T1000 (cell line): ENCODE measurements around the gene HTR4.

ENCODE experiments used
- DNase-seq: peaks from one replicate; lab custom pipeline; 2025; ENCODE audit warnings: mixed read lengths; lab: John Stamatoyannopoulos, UW

HTR4 gene

DNA sequence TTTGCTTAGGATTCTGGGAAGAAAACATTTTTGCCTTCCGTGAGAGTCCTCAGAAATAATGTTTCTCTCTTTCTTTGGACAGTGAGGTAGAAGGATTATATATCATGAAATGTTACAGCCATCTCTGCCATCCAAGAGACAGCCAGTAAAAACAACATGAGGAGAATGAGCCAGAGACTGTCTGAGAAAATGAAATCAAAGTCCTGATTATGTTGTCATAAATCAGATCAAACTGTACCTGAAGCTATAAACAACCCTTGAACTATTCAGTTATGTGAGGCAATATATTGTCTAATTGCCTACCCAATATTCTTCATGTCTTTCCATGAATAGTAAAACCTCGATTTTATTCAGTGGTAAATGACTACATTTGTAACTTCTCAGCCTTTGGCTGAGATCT is 9.2 kb upstream of the HTR4 start:
- no peak for DNase-seq

GRCh38 chr5:148660346-148660660 is 6.0 kb upstream of the HTR4 start:
- no peak for DNase-seq

DNA sequence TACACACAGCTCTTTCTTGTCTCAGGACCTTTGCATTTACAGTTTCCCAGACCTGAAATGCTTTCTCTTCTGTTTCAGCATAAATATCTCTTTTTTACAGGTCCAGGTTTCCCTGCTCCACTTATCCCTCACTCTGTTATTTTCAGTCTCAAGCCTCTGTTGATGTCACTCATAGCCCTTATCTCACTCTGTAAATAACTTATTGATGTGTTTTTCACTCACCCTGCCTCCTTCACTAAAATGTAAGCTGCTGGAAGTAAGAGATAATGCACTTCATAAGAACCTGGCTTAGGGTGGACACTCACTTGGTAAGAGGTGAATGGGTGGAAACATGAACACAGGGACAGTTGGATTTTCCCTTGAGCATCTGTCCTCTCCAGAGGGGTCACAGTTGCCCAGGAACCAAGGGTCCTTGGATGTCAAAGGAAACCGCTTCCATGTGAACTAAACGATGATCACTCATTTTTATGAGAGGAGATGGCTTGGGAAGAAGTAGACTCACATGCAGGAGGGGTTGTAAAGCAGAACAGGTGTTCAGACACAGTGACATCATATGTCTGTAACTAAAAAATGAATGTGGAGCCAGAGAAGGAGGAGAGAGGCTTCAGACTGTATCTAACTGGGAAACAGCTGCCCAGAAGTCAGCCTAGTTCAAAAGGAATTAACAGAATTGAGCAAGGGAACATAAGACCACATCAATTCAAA is 5.5 kb upstream of the HTR4 start:
- DNase-seq: no peak

GRCh38 chr5:148653291-148653835 is 964 bp downstream of the HTR4 start:
- DNase-seq: no peak

GRCh38 chr5:148651528-148651927 is 2.8 kb downstream of the HTR4 start:
- DNase-seq: no peak

GRCh38 chr5:148645527-148645926 is 8.8 kb downstream of the HTR4 start:
- DNase-seq: no peak

- no peak for DNase-seq
Observed at GRCh38 chr5:148641735-148642134, 12.6 kb downstream of the HTR4 start.

DNA sequence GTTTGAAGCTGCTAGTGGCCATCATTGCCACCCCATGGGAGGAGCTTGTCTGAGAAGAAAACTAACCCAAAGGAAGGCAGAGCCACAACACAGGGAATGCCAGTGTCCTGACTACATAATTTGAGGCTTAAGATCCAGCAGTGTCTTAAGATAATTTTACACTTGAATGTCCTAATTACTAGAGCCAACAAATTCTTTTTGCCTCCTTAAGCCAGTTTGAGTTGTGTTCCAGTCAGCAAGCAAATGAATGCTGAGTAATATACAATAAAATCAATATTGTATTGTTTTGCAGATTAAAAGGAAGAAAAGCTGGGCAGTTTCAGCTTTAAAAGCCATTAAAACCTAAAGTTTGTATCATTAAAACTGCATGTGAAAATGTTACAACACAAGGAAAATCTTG is 13.9 kb downstream of the HTR4 start:
- DNase-seq: no peak

- DNase-seq: no peak
Observed at GRCh38 chr5:148639081-148639480, 15.2 kb downstream of the HTR4 start.

DNA sequence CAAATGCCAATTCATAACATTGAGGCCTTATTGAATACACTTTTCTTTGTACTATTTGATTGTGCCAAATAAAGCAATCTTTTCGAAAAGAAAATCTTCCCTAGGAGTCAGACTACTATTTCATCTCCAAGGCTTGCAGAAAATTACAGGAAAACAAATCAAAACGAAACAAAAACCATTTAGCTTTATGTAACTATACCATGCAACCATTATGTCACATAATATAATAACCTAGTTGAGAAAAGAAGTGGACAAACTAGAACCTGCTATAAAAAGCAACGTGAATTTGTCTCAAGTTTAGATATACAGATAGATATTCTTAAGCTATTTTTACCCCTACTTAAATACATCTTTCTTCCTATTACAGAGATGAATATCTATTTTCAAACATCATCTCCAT is 18.0 kb downstream of the HTR4 start:
- no peak for DNase-seq

DNA sequence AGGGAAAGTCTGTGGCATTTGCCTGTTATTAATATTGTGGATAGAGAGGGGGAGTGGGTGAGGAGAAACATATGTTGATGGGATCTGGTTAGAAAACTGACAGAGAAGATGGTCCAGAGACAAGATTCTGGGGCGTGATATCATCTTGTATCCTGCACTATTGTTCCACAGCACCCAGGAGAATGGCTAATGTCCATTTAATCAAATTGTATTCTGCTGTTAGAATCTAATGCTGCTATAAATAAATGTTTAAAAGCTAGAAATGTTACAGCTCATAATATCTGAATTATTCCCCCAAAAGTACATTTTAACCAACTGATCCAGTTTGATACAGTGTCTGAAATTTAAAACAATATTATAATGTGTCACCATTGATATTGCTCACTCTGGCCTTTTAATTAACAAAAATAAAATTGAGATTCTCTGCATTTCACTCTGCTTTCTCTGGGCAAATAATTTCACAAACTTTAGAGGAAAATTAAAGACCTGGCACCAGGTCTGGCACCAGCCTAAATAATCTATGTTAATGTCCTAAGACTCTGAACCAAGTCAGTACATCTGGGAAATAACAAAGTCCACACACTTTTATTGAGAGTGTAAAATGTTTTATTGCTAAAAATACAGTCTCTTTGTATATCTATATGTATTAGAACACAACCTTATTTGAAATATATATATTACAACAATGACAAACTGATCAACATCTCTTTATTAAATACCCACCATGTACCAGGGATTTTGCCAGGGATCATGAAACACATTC is 18.8 kb downstream of the HTR4 start:
- no peak for DNase-seq

GRCh38 chr5:148633067-148633377 is 21.3 kb downstream of the HTR4 start:
- DNase-seq: no peak

- no peak for DNase-seq
Observed at GRCh38 chr5:148632255-148633066, 21.9 kb downstream of the HTR4 start.

DNA sequence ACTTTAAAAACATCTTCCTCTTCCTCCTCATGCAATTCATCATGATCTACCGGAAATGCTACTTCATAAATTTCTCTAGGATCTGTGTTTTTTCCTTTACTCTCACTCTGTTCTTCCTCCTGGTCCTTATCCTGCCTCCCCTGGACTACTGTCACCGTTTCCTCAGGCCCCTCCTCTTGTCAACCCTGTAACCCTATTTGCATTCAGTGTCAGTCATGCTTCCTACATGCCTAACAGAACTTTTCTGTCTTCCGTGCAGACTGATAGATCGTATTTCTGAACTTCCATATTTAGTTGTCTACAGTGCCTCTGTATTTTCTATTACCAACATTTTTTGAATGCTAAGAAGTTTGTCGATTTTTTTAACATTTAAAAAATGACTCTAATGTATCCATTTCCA is 27.3 kb downstream of the HTR4 start:
- no peak for DNase-seq

DNA sequence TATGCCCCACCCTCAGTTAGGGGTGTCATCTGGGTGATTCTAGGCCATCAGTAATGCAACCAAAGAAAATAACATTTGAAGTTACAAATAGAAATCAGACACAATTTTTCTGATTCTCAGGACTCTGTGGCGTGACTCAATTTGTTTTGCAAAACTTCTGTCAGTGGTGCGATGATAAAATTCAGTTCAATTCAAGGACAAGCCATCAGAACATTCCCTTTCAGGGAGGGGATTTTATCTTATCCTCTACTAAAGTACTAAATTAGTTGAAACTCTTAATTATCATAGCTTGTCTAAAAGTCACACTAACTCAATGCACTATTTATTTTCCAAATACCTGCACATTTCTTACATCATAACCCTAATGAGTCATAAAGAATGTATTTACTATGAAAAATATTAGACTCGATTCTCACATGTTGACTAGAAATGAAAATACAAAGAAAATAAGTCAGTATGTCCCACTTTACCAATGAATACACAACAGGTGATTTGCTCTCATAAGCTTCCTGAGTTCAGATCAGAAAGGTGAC is 28.2 kb downstream of the HTR4 start:
- DNase-seq: no peak

DNA sequence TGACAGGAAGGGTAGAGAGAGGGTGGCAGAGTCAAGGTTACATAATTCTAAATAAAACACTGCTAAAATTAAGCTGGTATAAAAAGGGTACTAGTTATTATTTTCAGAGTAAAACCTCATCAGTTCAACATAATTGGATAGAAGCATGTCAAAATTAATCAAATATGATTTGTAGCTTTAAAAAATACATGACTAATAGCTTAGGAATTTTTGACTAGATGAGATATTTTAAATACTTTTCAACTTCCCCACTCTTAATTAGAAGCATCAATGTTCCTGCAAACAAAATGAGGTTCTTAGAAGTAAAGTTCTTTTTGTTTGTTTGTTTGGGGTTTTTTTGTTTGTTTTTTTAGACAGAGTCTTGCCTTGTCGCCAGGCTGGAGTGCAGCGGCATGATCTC is 29.1 kb downstream of the HTR4 start:
- DNase-seq: no peak

DNA sequence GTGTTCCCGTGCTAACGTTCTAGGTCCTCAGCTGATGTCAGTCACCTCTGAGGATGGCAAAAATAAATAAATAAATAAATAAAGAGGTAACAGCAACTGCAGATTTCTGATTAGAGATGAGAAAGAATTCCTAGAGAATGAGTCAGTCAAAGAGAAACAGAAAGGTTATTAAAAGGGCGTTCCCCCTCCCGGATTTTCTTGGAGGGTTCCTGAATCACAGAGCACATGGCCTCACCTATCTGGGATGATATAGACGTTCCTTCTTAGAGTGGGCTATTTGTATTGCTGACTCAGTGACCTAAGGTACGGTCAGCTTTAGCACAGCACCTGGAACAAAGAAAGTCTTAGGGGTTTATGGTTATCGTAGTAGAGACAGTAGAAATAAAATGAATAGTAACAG is 30.6 kb downstream of the HTR4 start:
- DNase-seq: no peak

DNA sequence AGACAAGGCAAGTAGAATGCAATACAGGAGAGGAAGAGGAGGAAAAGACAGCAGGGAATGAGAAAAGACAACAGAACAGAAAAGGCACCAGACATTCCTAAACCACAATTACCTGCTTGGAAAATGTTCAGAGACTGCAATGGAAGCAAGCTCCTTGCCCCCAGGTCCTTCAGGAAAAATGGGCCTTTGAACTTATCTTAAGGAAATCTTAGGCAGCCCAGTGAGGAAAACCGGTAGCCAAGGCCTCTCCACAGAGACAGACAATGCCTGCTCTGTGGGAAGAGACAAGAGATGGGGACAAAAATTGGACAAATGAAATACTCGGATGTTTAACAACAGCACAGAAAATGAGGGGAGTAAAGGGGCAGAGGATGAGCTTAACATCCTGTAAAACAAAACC is 31.2 kb downstream of the HTR4 start:
- no peak for DNase-seq

GRCh38 chr5:148620696-148621095 is 33.6 kb downstream of the HTR4 start:
- DNase-seq: no peak

DNA sequence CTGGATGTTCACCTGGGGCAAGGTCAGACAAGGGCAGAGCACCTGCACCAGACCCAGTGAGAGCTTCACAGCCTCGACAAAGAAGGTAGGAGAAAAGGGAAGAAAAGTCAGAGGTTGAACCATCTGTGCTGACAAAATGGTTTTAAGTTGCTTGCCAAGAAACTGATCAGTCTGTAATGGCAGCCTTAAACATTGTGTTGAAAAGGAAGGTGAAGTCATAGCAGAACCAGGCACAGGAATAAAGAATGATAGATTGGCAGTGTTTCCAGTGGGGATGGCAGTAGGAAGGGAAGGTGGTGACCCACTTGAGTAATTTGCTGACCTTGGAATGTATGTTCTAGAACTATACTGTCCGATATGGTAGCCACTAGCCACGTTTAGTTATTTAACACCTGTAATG is 34.2 kb downstream of the HTR4 start:
- no peak for DNase-seq

DNA sequence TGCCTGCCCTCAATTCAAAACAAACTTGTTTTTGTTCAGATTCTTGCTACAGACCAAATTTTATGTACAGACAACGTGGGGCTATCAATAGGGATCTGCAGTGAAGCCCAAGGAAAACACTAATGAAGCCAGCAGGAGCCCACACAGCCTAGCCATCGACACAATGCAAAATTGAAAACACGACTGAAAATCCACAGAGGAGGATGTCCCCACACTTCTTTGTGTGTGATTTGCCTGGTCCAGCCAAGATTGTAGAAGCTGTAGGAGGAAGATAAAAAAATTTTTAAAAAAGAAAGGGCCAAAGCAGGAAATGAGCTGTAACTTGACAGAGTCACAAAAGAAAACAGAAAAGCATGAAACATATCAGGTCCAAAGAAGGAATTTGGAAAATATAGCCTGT is 34.8 kb downstream of the HTR4 start:
- no peak for DNase-seq

DNA sequence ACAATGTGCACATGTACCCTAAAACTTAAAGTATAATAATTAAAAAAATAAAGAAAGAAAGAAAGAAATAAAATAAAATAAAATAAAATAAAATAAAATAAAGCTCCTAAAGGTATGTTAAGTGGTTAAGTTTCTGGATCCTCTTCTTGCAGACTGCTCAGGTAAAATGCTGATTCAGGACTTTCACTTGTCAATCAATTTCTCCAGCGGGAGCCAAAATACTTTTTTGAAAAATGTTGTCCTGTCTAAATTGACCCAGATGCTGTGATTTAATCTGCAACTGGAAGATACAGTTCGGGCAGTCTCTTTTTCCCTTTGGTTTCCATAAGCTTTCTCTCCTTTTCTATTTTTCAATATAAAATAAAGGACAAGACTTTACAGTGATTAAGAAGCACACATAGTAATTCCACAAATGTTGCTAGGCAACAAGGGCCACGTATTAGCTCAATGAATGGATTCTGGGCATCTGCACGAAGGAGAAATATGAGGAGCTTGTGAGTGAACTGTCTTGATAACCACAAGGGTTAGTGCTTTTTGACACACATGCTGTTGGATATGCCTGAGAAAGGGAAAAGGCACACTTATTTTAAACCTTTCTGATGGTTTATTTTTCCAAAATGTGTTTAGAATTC is 38.6 kb downstream of the HTR4 start:
- no peak for DNase-seq
